Measurements from ENCODE around the gene RAB38.

GRCh38 chr11:88157370-88157769 is 17.9 kb downstream of the RAB38 start:
- no peak for TF ChIP-seq GATA3 (IDR thresholded peaks at IDR 0.05; ENCODE audit: low read depth, low read length)
- no peak for TF ChIP-seq GATA2 (IDR thresholded peaks at IDR 0.05; ENCODE audit: low read depth, low read length)
